Measurements from ENCODE around the gene NDST4. TPM values are rescaled to one million over a fixed set of nuclear protein-coding genes. Genes with fewer than 3 reads are reported as not detected.

NDST4 gene
- total RNA-seq, 1 experiment from 2014 or later: not detected

GRCh38 chr4:114782415-114783214 lies 330.8 kb downstream of the NDST4 start:
- peak overlapping the region; percentile 8 for H3K27ac ChIP-seq (ENCODE audit: insufficient read length, low read depth, low read length)
- no peak overlapping the region for H2AK5ac ChIP-seq (ENCODE audit: insufficient read length, low read length)
- Mint-ChIP-seq H3K36me3 (ENCODE audit: insufficient read depth in 1 of 3, low read depth in 3 of 3) (no peaks in the 10 kb centered on the region; a peak in 1 of 7 replicates), H3K27me3 (ENCODE audit: low read depth) (no peaks in the 10 kb centered on the region), H3K27ac (peak overlapping the region in 2 of 3 experiments; percentile 37 to 60; a peak in 3 of 7 replicates), H3K4me1 (peaks cover 12 to 13% of the 10 kb centered on the region in 2 experiments), H3K4me3 (no peak overlapping the region), H3K9me3 (no peaks in the 10 kb centered on the region)
- no peak overlapping the region for H3K23ac ChIP-seq (ENCODE audit: insufficient read length, low read depth, low read length)
- H3K4me2 ChIP-seq (ENCODE audit: insufficient read depth, insufficient read length, low read length): no peak overlapping the region
- H3K4me1 ChIP-seq (ENCODE audit: insufficient read depth, low read length): no peaks in the 10 kb centered on the region; the same call in 1 of the 2 replicates
- WGBS (ENCODE audit: extremely low coverage, insufficient read length, low lambda C conversion rate): no CpG with 5 or more reads among the region's 6 CpGs
- H4K8ac ChIP-seq (replicated peaks; ENCODE audit: insufficient read length, low read depth, low read length): no peak overlapping the region
- H4K20me1 ChIP-seq (ENCODE audit: control insufficient read depth, insufficient read depth, insufficient read length): no peaks in the 10 kb centered on the region
- no peak overlapping the region for H3T11ph ChIP-seq (ENCODE audit: low read length)
- no peak overlapping the region for H3K4ac ChIP-seq (ENCODE audit: low read depth, low read length)
- no peaks in the 10 kb centered on the region for H3K9me3 ChIP-seq (ENCODE audit: control insufficient read depth, low read depth, low read length)
- no peaks in the 10 kb centered on the region for H3K23me2 ChIP-seq (ENCODE audit: insufficient read length, low read depth, low read length, poor library complexity, severe bottlenecking)
- no peaks in the 10 kb centered on the region for H3K79me1 ChIP-seq (ENCODE audit: insufficient read depth, low read depth, low read length, poor library complexity, severe bottlenecking)
- no peak for DNase-seq
- H2AFZ ChIP-seq (ENCODE audit: low read length): no peak overlapping the region
- no peak overlapping the region for H2BK120ac ChIP-seq (ENCODE audit: low read depth, low read length, poor library complexity, severe bottlenecking)
- H2BK12ac ChIP-seq (ENCODE audit: insufficient read length, low read depth, low read length): no peak overlapping the region
- no peak overlapping the region for H3K18ac ChIP-seq (ENCODE audit: insufficient read length, low read depth, low read length)
- no peak overlapping the region for H2BK5ac ChIP-seq (ENCODE audit: insufficient read length, low read length)
- no peak overlapping the region for H3K9ac ChIP-seq (ENCODE audit: extremely low read depth, insufficient read length, low read length)
- H3K56ac ChIP-seq (ENCODE audit: insufficient read length, low read depth, low read length): no peak overlapping the region
- no peaks in the 10 kb centered on the region for H3K79me2 ChIP-seq (ENCODE audit: insufficient read depth, low read length)
- H3K27me3 ChIP-seq (ENCODE audit: insufficient read depth, low read length): no peaks in the 10 kb centered on the region
- no peak overlapping the region for H2BK20ac ChIP-seq (ENCODE audit: low read depth, low read length, poor library complexity, severe bottlenecking)
- TF ChIP-seq, protein P1, sequence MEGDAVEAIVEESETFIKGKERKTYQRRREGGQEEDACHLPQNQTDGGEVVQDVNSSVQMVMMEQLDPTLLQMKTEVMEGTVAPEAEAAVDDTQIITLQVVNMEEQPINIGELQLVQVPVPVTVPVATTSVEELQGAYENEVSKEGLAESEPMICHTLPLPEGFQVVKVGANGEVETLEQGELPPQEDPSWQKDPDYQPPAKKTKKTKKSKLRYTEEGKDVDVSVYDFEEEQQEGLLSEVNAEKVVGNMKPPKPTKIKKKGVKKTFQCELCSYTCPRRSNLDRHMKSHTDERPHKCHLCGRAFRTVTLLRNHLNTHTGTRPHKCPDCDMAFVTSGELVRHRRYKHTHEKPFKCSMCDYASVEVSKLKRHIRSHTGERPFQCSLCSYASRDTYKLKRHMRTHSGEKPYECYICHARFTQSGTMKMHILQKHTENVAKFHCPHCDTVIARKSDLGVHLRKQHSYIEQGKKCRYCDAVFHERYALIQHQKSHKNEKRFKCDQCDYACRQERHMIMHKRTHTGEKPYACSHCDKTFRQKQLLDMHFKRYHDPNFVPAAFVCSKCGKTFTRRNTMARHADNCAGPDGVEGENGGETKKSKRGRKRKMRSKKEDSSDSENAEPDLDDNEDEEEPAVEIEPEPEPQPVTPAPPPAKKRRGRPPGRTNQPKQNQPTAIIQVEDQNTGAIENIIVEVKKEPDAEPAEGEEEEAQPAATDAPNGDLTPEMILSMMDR (conservative IDR thresholded peaks at IDR 0.05): no peak
- no peak overlapping the region for H2BK15ac ChIP-seq (ENCODE audit: low read depth, low read length)
- no peak overlapping the region for H4K5ac ChIP-seq (ENCODE audit: insufficient read length, low read depth, low read length)
- H3K14ac ChIP-seq (ENCODE audit: insufficient read depth, low read length): no peak overlapping the region
- H4K91ac ChIP-seq (ENCODE audit: insufficient read length, low read depth, low read length): no peak overlapping the region

Data from H9 (cell line).